A549 treated with dexamethasone at 1 μM for 4 hours (cell line): ENCODE results near the gene LAX1. TPM values are rescaled to one million over a fixed set of nuclear protein-coding genes. Genes with fewer than 3 reads are reported as not detected.

ENCODE experiments used
- total RNA-seq: library from RNA; stranded (reverse); fragments of 200-300 nt; extraction: Qiagen RNA extraction; gene quantifications from 5 replicates; pipeline ENCODE4 v1.2.3, GENCODE V29; 2022

The LAX1 gene
- total RNA-seq = not detected in 5 replicates

GRCh38 chr1:203765029-203765837, at the start of gene LAX1:
Gene LAX1, plus strand, starts transcription at chr1:203765183. Its CDS starts 383 bp downstream, at chr1:203765566.

GRCh38 chr1:203795441-203796235, 30.7 kb downstream of the LAX1 start, which contains the start of the genes ZBED6 and ZC3H11A:
Gene ZBED6, plus strand, starts transcription at chr1:203795623. Its CDS starts 1,900 bp downstream, at chr1:203797523.
Gene ZC3H11A, plus strand, starts transcription at chr1:203795623. Its CDS starts 21,448 bp downstream, at chr1:203817071.

Other genes starting within 250 kb of the LAX1 start
- 17.9 to 31.2 TPM (median 24.1 TPM) in 5 replicates for gene ATP2B4, start 138.4 kb upstream of the LAX1 start, total RNA-seq
- gene ZBED6, start 30.4 kb downstream of the LAX1 start, total RNA-seq = 1.3 to 9.0 TPM (median 6.6 TPM) in 5 replicates
- gene ZC3H11A, start 30.4 kb downstream of the LAX1 start, total RNA-seq = 44.9 to 48.0 TPM (median 45.4 TPM) in 5 replicates
- 195 to 242 TPM (median 198 TPM) in 5 replicates for gene SNRPE, start 96.4 kb downstream of the LAX1 start, total RNA-seq